A204.1 (cell line): ENCODE results near the gene SGSH.
"Not testable (repeated sequence)": the region's sequence is repeated elsewhere in the genome, so short reads cannot be mapped to it uniquely, and the experiment has no call there.

ENCODE experiments used
- FAIRE-seq: peaks from 2 replicates; lab custom pipeline; 2012; peaks lifted over from hg19 to GRCh38; lab: Jason Lieb, UNC

SGSH gene

GRCh38 chr17:80210348-80211108 lies 9.6 kb downstream of the SGSH start:
- FAIRE-seq, result no peak

GRCh38 chr17:80209765-80210164 lies 10.4 kb downstream of the SGSH start:
- no peak for FAIRE-seq

GRCh38 chr17:80208050-80208449 lies 12.1 kb downstream of the SGSH start:
- FAIRE-seq, result no peak

- no peak for FAIRE-seq
Measured at GRCh38 chr17:80205811-80206210, 14.3 kb downstream of the SGSH start.

- no peak for FAIRE-seq
Measured at GRCh38 chr17:80204626-80205468, 15.3 kb downstream of the SGSH start.

- no peak for FAIRE-seq
Measured at GRCh38 chr17:80203471-80203963, 16.6 kb downstream of the SGSH start.

GRCh38 chr17:80202197-80202596 lies 17.9 kb downstream of the SGSH start:
- no peak for FAIRE-seq

GRCh38 chr17:80201446-80201845 lies 18.7 kb downstream of the SGSH start:
- FAIRE-seq, result no peak

GRCh38 chr17:80199295-80199694 lies 20.8 kb downstream of the SGSH start:
- FAIRE-seq, result not testable (repeated sequence)

GRCh38 chr17:80198144-80198661 lies 21.9 kb downstream of the SGSH start:
- FAIRE-seq, result no peak

- FAIRE-seq, result no peak
Measured at GRCh38 chr17:80196652-80197051, 23.5 kb downstream of the SGSH start.

GRCh38 chr17:80195671-80196529 lies 24.2 kb downstream of the SGSH start:
- FAIRE-seq, result no peak

- FAIRE-seq, result no peak
Measured at GRCh38 chr17:80195141-80195540, 25.0 kb downstream of the SGSH start.

- no peak for FAIRE-seq
Measured at GRCh38 chr17:80191865-80192661, 28.1 kb downstream of the SGSH start.

- FAIRE-seq, result no peak
Measured at GRCh38 chr17:80191192-80191591, 28.9 kb downstream of the SGSH start.

- FAIRE-seq, result no peak
Measured at GRCh38 chr17:80190716-80191115, 29.4 kb downstream of the SGSH start.

GRCh38 chr17:80189611-80190010 lies 30.5 kb downstream of the SGSH start:
- FAIRE-seq, result no peak

GRCh38 chr17:80187515-80187941 lies 32.6 kb downstream of the SGSH start:
- FAIRE-seq, result no peak

GRCh38 chr17:80187090-80187489 lies 33.0 kb downstream of the SGSH start:
- no peak for FAIRE-seq

- FAIRE-seq, result no peak
Measured at GRCh38 chr17:80185968-80186367, 34.2 kb downstream of the SGSH start.

GRCh38 chr17:80184423-80184714 lies 35.8 kb downstream of the SGSH start:
- no peak for FAIRE-seq
